HUES64 (cell line): ENCODE results near the gene ITCH.
"Not testable (repeated sequence)": the region's sequence is repeated elsewhere in the genome, so short reads cannot be mapped to it uniquely, and the experiment has no call there.

ENCODE experiments used
- H3K27ac ChIP-seq: 2 replicates; pipeline ENCODE4 v1.7.0; 2013; ENCODE audit warnings: low read depth, low read length, inconsistent platforms
- H3K27me3 ChIP-seq: 2 replicates; pipeline ENCODE4 v1.6.1; 2013; ENCODE audit warnings: mild to moderate bottlenecking, low read length; ENCODE audit not compliant: insufficient read depth
- H3K36me3 ChIP-seq: 2 replicates; pipeline ENCODE4 v1.6.1; 2013; ENCODE audit warnings: mild to moderate bottlenecking, low read length; ENCODE audit not compliant: insufficient read depth
- H3K4me1 ChIP-seq: 2 replicates; pipeline ENCODE4 v1.6.1; 2013; ENCODE audit warnings: mild to moderate bottlenecking, low read length, moderate library complexity; ENCODE audit not compliant: insufficient read depth
- H3K4me3 ChIP-seq: 2 replicates; pipeline ENCODE4 v1.5.1; 2013; ENCODE audit warnings: mild to moderate bottlenecking, low read length, moderate library complexity
- H3K9ac ChIP-seq: 2 replicates; pipeline ENCODE4 v1.6.1; 2013; ENCODE audit warnings: mild to moderate bottlenecking, low read depth, low read length
- H3K9me3 ChIP-seq: 2 replicates; pipeline ENCODE4 v1.6.1; 2013; ENCODE audit warnings: low read depth, low read length; ENCODE audit not compliant: insufficient read depth
- WGBS: fragments of 150-250, 120-280 bp; methylation state at CpG from one replicate; pipeline ENCODE4 v1.1.7; 2013; ENCODE audit warnings: missing lambda C conversion rate; 5-methylcytosine and 5-hydroxymethylcytosine counted together

ITCH gene

GRCh38 chr20:34495307-34495706 is 132.2 kb downstream of the ITCH start:
- no peak overlapping the region for H3K9ac ChIP-seq
- peaks cover 76% of the 10 kb centered on the region for H3K36me3 ChIP-seq
- no peak overlapping the region for H3K27ac ChIP-seq
- no peaks in the 10 kb centered on the region for H3K4me1 ChIP-seq
- H3K9me3 ChIP-seq = no peaks in the 10 kb centered on the region; the same call in 1 of the 2 replicates
- WGBS = 98% methylated on average over 5 of the region's 7 CpGs
- H3K4me3 ChIP-seq = no peak overlapping the region
- H3K27me3 ChIP-seq = no peaks in the 10 kb centered on the region

DNA sequence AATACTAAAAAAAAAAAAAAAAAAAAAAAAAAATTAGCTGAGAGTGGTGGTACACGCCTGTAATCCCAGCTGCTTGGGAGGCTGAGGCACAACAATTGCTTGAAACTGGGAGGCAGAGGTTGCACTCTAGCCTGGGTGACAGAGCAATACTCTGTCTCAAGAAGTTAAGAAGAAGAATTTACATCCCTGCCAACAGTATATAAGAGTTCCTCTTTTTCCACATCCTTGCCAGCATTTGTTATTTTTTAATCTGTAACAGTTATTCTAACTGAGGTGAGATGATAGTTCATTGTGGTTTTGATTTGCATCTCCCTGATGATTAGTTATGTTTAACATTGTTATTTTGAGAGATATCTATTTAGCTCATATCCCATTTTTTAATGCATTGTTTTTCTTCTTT is 132.8 kb downstream of the ITCH start:
- H3K36me3 ChIP-seq = peaks cover 75% of the 10 kb centered on the region
- no peaks in the 10 kb centered on the region; the same call in 1 of the 2 replicates for H3K9me3 ChIP-seq
- no peaks in the 10 kb centered on the region for H3K4me1 ChIP-seq
- no peak overlapping the region for H3K4me3 ChIP-seq
- WGBS = 100% methylated on average over 1 of the region's 1 CpG
- no peak overlapping the region for H3K27ac ChIP-seq
- no peak overlapping the region for H3K9ac ChIP-seq
- H3K27me3 ChIP-seq = no peaks in the 10 kb centered on the region

- not testable (repeated sequence) for H3K9me3 ChIP-seq, H3K27ac ChIP-seq, H3K4me1 ChIP-seq, H3K4me3 ChIP-seq, H3K9ac ChIP-seq, H3K27me3 ChIP-seq
- 93% methylated on average over 6 of the region's 6 CpGs for WGBS
- peaks cover 67% of the 10 kb centered on the region for H3K36me3 ChIP-seq
Measured at GRCh38 chr20:34497596-34497995, 134.5 kb downstream of the ITCH start.

GRCh38 chr20:34500823-34501222 is 137.8 kb downstream of the ITCH start:
- H3K36me3 ChIP-seq = peaks cover 62% of the 10 kb centered on the region

DNA sequence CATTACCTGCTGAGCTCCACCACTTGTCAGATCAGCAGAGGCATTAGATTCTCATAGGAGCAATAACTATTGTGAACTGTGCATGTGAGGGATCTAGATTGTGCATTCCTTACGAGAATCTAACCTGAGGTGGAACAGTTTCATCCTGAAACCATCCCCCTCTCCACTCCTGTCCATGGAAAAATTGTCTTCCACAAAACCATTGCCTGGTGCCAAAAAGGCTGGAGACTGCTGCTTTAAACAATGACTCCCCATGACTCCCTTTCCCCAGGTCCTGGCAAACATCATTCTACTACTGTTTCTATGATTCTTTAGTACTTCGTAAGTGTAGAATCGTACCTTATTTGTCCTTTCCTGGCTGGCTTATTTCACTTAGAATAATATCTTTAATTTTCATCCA is 143.4 kb downstream of the ITCH start:
- Histone ChIP-seq H3K4me1 (no peaks in the 10 kb centered on the region), H3K27ac (no peak overlapping the region), H3K9ac (no peak overlapping the region), H3K27me3 (no peaks in the 10 kb centered on the region), H3K9me3 (no peaks in the 10 kb centered on the region), H3K4me3 (no peak overlapping the region), H3K36me3 (peaks cover 82% of the 10 kb centered on the region)
- 99% methylated on average over 3 of the region's 3 CpGs for WGBS

More at GRCh38 chr20:34500823-34501222, 137.8 kb downstream of the ITCH start:
- Histone ChIP-seq H3K4me1 (no peaks in the 10 kb centered on the region), H3K9me3 (no peaks in the 10 kb centered on the region; the same call in 1 of the 2 replicates), H3K9ac (no peak overlapping the region), H3K27ac (no peak overlapping the region), H3K4me3 (no peak overlapping the region), H3K27me3 (no peaks in the 10 kb centered on the region)
- WGBS = no CpG with 5 or more reads among the region's 1 CpG

DNA sequence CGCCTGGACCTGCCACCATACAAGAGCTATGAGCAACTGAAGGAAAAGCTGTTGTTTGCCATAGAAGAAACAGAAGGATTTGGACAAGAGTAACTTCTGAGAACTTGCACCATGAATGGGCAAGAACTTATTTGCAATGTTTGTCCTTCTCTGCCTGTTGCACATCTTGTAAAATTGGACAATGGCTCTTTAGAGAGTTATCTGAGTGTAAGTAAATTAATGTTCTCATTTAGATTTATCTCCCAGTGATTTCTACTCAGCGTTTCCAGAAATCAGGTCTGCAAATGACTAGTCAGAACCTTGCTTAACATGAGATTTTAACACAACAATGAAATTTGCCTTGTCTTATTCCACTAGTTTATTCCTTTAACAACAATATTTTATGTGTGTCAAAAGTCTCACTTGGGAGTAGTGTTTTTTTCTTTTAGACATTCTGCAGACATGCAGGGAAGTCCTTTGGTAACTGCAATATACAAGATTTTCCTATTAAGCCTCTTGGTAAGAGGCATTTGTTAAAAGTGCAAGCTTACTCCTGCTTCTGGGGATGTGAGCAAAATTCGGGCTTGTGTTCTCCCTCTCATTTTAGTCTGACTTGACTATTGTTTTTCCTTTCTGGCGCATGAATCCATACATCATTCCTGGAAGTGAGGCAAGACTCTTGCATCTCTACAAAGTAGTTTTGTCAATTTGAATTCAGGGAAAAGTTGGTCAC is 144.8 kb downstream of the ITCH start:
- Histone ChIP-seq H3K4me3 (no peak overlapping the region), H3K27ac (no peak overlapping the region), H3K36me3 (peaks cover 80% of the 10 kb centered on the region), H3K9me3 (no peaks in the 10 kb centered on the region), H3K4me1 (no peaks in the 10 kb centered on the region), H3K27me3 (no peaks in the 10 kb centered on the region), H3K9ac (no peak overlapping the region)
- 93% methylated on average over 4 of the region's 4 CpGs for WGBS

GRCh38 chr20:34510575-34510974 is 147.5 kb downstream of the ITCH start:
- no peak overlapping the region for H3K4me3 ChIP-seq
- no peak overlapping the region for H3K27ac ChIP-seq
- H3K4me1 ChIP-seq = 0 out of 2 replicates have a peak, but pooled peaks cover 5% of the 10 kb centered on the region
- no peak overlapping the region for H3K9ac ChIP-seq
- WGBS = 93% methylated on average over 1 of the region's 1 CpG
- peaks cover 63% of the 10 kb centered on the region for H3K36me3 ChIP-seq
- no peaks in the 10 kb centered on the region for H3K27me3 ChIP-seq
- no peaks in the 10 kb centered on the region for H3K9me3 ChIP-seq

DNA sequence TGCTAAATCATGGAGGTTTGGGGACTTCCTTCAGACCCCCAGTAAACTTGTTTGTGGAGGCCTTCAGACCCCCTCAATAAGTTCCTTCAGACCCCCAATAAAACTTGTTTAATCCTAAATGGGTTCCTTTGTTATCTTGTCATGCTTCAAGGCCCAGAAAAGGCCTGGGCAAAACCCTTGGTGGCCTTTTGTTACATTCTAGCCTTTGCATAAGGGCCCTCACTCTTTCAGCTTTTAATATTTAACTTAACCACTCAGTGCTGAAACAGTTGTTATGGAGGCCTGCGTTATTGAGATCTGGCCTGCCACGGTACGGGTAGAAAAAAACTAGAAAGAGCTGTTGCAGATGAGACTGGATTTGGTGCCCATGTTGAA is 148.8 kb downstream of the ITCH start:
- Histone ChIP-seq H3K9ac (no peak overlapping the region), H3K27me3 (no peaks in the 10 kb centered on the region), H3K36me3 (peaks cover 49% of the 10 kb centered on the region), H3K9me3 (no peaks in the 10 kb centered on the region), H3K27ac (no peak overlapping the region; the same call in 1 of the 2 replicates), H3K4me1 (0 out of 2 replicates have a peak, but pooled peaks cover 5% of the 10 kb centered on the region), H3K4me3 (no peak overlapping the region)
- whole genome bisulfite sequencing = 95% methylated on average over 3 of the region's 3 CpGs

DNA sequence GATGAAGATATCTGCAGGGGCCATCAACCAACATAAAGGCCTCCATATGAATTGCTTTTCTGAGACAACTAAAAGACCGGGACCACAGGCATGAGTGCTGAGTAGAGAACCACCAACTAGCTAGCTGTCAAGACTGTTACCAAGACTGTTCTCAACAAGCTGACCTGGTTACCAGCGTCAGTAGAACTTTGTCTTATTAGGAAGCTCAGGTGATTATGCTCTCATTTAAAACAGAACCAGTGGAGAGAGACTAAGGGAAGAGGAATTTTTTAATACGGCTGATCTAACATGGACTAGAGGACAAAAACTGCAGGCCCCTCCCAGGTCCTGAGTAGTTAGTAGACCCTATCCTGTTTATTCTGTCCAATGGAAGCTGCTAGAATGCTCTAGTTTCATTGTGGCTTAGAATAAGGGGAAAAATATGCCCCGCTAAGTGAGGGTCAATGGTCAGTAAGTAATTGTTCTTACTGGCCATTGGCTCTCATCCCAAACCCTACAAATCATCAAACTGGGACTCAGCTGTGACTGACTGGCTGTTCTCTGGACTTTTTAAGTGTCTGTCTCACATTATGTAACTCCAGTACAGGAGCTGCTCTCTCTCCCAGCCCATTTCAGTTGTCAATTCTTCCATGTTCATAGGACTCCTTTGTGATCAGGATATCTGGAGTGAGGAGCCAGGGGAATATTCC is 149.3 kb downstream of the ITCH start:
- Histone ChIP-seq H3K27ac (no peak overlapping the region; the same call in 1 of the 2 replicates), H3K9ac (no peak overlapping the region), H3K27me3 (no peaks in the 10 kb centered on the region), H3K4me3 (no peak overlapping the region), H3K4me1 (peaks cover 8% of the 10 kb centered on the region; the same call in 1 of the 2 replicates), H3K36me3 (peaks cover 44% of the 10 kb centered on the region), H3K9me3 (no peaks in the 10 kb centered on the region)
- 96% methylated on average over 4 of the region's 4 CpGs for WGBS

GRCh38 chr20:34512955-34513419 is 149.9 kb downstream of the ITCH start:
- H3K36me3 ChIP-seq = peaks cover 38% of the 10 kb centered on the region
- H3K4me1 ChIP-seq = peaks cover 9% of the 10 kb centered on the region; the same call in 1 of the 2 replicates
- no peak overlapping the region for H3K27ac ChIP-seq
- no peaks in the 10 kb centered on the region for H3K27me3 ChIP-seq
- H3K4me3 ChIP-seq = no peak overlapping the region
- no peak overlapping the region for H3K9ac ChIP-seq
- H3K9me3 ChIP-seq = no peaks in the 10 kb centered on the region

- not testable (repeated sequence) for H3K4me1 ChIP-seq, H3K9ac ChIP-seq, H3K27me3 ChIP-seq, H3K4me3 ChIP-seq, H3K9me3 ChIP-seq, H3K27ac ChIP-seq
- peaks cover 29% of the 10 kb centered on the region for H3K36me3 ChIP-seq
- WGBS = 95% methylated on average over 17 of the region's 17 CpGs
Measured at GRCh38 chr20:34514034-34514433, 151.0 kb downstream of the ITCH start.
